Measurements from ENCODE around the gene COL6A2. TPM values are rescaled to one million over a fixed set of nuclear protein-coding genes. Genes with fewer than 3 reads are reported as not detected.

COL6A2 gene
- total and polyA plus RNA-seq, 2 donors (not counting 1 experiment from before 2014, with no cell fraction given), result 1.2 to 2.1 TPM

DNA sequence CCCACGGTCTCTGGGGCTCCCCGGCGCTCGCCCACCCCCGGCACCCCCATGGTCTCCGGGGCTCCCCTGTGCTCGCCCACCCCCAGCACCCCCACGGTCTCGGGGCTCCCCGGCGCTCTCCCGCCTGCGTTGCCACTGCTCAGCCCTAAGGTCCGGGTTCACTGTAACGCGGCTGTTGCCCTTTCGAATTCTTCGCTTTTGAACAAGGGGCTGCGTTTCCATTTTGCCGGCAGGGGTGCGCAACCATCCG lies 62.7 kb downstream of the COL6A2 start:
- CTCF ChIA-PET, result no interaction called here
- DNase-seq, result no peak
- Histone ChIP-seq H2AFZ (ENCODE audit: insufficient read depth, low read depth, low read length, poor library complexity, severe bottlenecking) (no peak overlapping the region), H3K4me1 (ENCODE audit: control insufficient read depth in 2 of 2, insufficient read depth in 2 of 2, low read length in 2 of 2) (no peaks in the 10 kb centered on the region), H3K4me2 (replicated peaks; ENCODE audit: low read depth, low read length, poor library complexity, severe bottlenecking) (no peak overlapping the region), H3K27me3 (replicated peaks in 1 of 4; ENCODE audit: control extremely low read depth in 1 of 4, control insufficient read depth in 3 of 4, insufficient read depth in 4 of 4, low read length in 3 of 4) (no peaks in the 10 kb centered on the region), H3K36me3 (replicated peaks in 1 of 2; ENCODE audit: control extremely low read depth in 1 of 2, control insufficient read depth in 1 of 2, extremely low read depth in 1 of 2, insufficient read depth in 2 of 2, low read length in 1 of 2) (no peaks in the 10 kb centered on the region), H3K9ac (ENCODE audit: low read length) (no peak overlapping the region), H3K9me3 (ENCODE audit: control extremely low read depth in 1 of 3, control insufficient read depth in 2 of 3, insufficient read depth in 1 of 3, low read length in 2 of 3) (peaks cover 0 to 12% (median 0%) of the 10 kb centered on the region in 3 donors), H3K4me3 (ENCODE audit: control extremely low read depth in 1 of 5, extremely low read depth in 1 of 5, insufficient read depth in 1 of 5, low read depth in 2 of 5, low read length in 4 of 5) (no peak overlapping the region), H3K27ac (ENCODE audit: low read length in 2 of 2) (no peak overlapping the region), H3K79me2 (ENCODE audit: control insufficient read depth, insufficient read depth, low read length) (no peaks in the 10 kb centered on the region), H4K20me1 (ENCODE audit: control insufficient read depth, insufficient read depth, low read length, poor library complexity, severe bottlenecking) (no peaks in the 10 kb centered on the region)
- H3K9me3 Mint-ChIP-seq (ENCODE audit: insufficient read depth), result no peaks in the 10 kb centered on the region
- TF ChIP-seq CTCF (IDR thresholded peaks at IDR 0.05) (no peak), EZH2 (IDR thresholded peaks at IDR 0.05; ENCODE audit: borderline replicate concordance, insufficient read depth, low read depth, low read length, poor library complexity, severe bottlenecking) (no peak)
- H3K4me1 Mint-ChIP-seq, result no peaks in the 10 kb centered on the region
- no peak overlapping the region for H3K4me3 Mint-ChIP-seq
- H3K27me3 Mint-ChIP-seq, result no peaks in the 10 kb centered on the region
- H3K27ac Mint-ChIP-seq, result no peak overlapping the region
- whole genome bisulfite sequencing (ENCODE audit: insufficient coverage), result 98% methylated on average over 18 of the region's 22 CpGs
- intact Hi-C loops (cut with micrococcal nuclease), result no loop called here
- POLR2A ChIA-PET, result no interaction called here
- no peak for ATAC-seq (ENCODE audit: low read depth)

GRCh38 chr21:46160907-46161632 lies 63.2 kb downstream of the COL6A2 start:
- POLR2A ChIA-PET, result no interaction called here
- Histone ChIP-seq H3K4me1 (ENCODE audit: control insufficient read depth in 2 of 2, insufficient read depth in 2 of 2, low read length in 2 of 2) (no peaks in the 10 kb centered on the region), H3K9ac (ENCODE audit: low read length) (no peak overlapping the region), H3K4me2 (replicated peaks; ENCODE audit: low read depth, low read length, poor library complexity, severe bottlenecking) (peak overlapping the region; percentile 38), H3K36me3 (replicated peaks in 1 of 2; ENCODE audit: control extremely low read depth in 1 of 2, control insufficient read depth in 1 of 2, extremely low read depth in 1 of 2, insufficient read depth in 2 of 2, low read length in 1 of 2) (no peaks in the 10 kb centered on the region), H4K20me1 (ENCODE audit: control insufficient read depth, insufficient read depth, low read length, poor library complexity, severe bottlenecking) (no peaks in the 10 kb centered on the region), H3K9me3 (ENCODE audit: control extremely low read depth in 1 of 3, control insufficient read depth in 2 of 3, insufficient read depth in 1 of 3, low read length in 2 of 3) (peaks cover 0 to 12% (median 0%) of the 10 kb centered on the region in 3 donors), H3K79me2 (ENCODE audit: control insufficient read depth, insufficient read depth, low read length) (no peaks in the 10 kb centered on the region), H3K4me3 (ENCODE audit: control extremely low read depth in 1 of 5, extremely low read depth in 1 of 5, insufficient read depth in 1 of 5, low read depth in 2 of 5, low read length in 4 of 5) (no peak overlapping the region), H3K27me3 (replicated peaks in 1 of 4; ENCODE audit: control extremely low read depth in 1 of 4, control insufficient read depth in 3 of 4, insufficient read depth in 4 of 4, low read length in 3 of 4) (no peaks in the 10 kb centered on the region), H3K27ac (ENCODE audit: low read length in 2 of 2) (no peak overlapping the region), H2AFZ (ENCODE audit: insufficient read depth, low read depth, low read length, poor library complexity, severe bottlenecking) (no peak overlapping the region)
- Mint-ChIP-seq H3K4me1 (no peaks in the 10 kb centered on the region), H3K27me3 (no peaks in the 10 kb centered on the region), H3K4me3 (no peak overlapping the region), H3K9me3 (ENCODE audit: insufficient read depth) (no peaks in the 10 kb centered on the region), H3K27ac (no peak overlapping the region)
- intact Hi-C loops (cut with micrococcal nuclease), result no loop called here
- CTCF ChIA-PET, result no interaction called here
- TF ChIP-seq CTCF (IDR thresholded peaks at IDR 0.05), result no peak
- TF ChIP-seq EZH2 (IDR thresholded peaks at IDR 0.05; ENCODE audit: borderline replicate concordance, insufficient read depth, low read depth, low read length, poor library complexity, severe bottlenecking), result no peak
- DNase-seq, result no peak
- ATAC-seq (ENCODE audit: low read depth), result no peak
- 87% methylated on average over 53 of the region's 72 CpGs for WGBS (ENCODE audit: insufficient coverage)

All from B cell (primary cell).